HuH-7.5 (cell line): ENCODE results near the gene LIN52.
A peak's percentile ranks its signal among the peaks of the same experiment; 100 is the strongest.

Experiments used
- DNase-seq: peaks from one replicate; pipeline ENCODE4 v3.0.0; 2011; ENCODE audit warnings: low spot score

LIN52 gene

GRCh38 chr14:74084277-74085046, at the start of gene LIN52, which contains the start of gene ALDH6A1:
Gene LIN52, plus strand, starts transcription at chr14:74084956. Its CDS starts 19 bp downstream, at chr14:74084975.
Gene ALDH6A1, minus strand, starts transcription at chr14:74084453. Its CDS starts 59 bp downstream, at chr14:74084394.
- DNase-seq: peak; percentile 92

- DNase-seq: no peak
Observed at GRCh38 chr14:74035556-74035955, 49.2 kb upstream of the LIN52 start.

- peak; percentile 30 for DNase-seq
Observed at GRCh38 chr14:74038020-74038859, 46.5 kb upstream of the LIN52 start.

GRCh38 chr14:74042296-74042695, 42.5 kb upstream of the LIN52 start:
- DNase-seq: no peak

GRCh38 chr14:74045522-74045921, 39.2 kb upstream of the LIN52 start:
- DNase-seq: no peak

- DNase-seq: no peak
Observed at GRCh38 chr14:74048281-74048680, 36.5 kb upstream of the LIN52 start.

- no peak for DNase-seq
Observed at GRCh38 chr14:74049876-74050495, 34.8 kb upstream of the LIN52 start.

GRCh38 chr14:74062809-74063150, 22.0 kb upstream of the LIN52 start:
- no peak for DNase-seq

GRCh38 chr14:74064426-74064825, 20.3 kb upstream of the LIN52 start:
- no peak for DNase-seq

- DNase-seq: no peak
Observed at GRCh38 chr14:74064883-74065282, 19.9 kb upstream of the LIN52 start.

- DNase-seq: no peak
Observed at GRCh38 chr14:74065746-74066575, 18.8 kb upstream of the LIN52 start.

- no peak for DNase-seq
Observed at GRCh38 chr14:74077401-74077800, 7.4 kb upstream of the LIN52 start.

GRCh38 chr14:74080820-74081460, 3.8 kb upstream of the LIN52 start:
- no peak for DNase-seq

GRCh38 chr14:74081491-74081890, 3.3 kb upstream of the LIN52 start:
- DNase-seq: no peak

- DNase-seq: no peak
Observed at GRCh38 chr14:74083161-74083560, 1.6 kb upstream of the LIN52 start.

- no peak for DNase-seq
Observed at GRCh38 chr14:74083784-74084276, 926 bp upstream of the LIN52 start.

GRCh38 chr14:74085047-74085637, 386 bp downstream of the LIN52 start:
- no peak for DNase-seq

GRCh38 chr14:74085828-74086227, 1.1 kb downstream of the LIN52 start:
- no peak for DNase-seq

GRCh38 chr14:74089251-74090020, 4.7 kb downstream of the LIN52 start:
- no peak for DNase-seq

- DNase-seq: no peak
Observed at GRCh38 chr14:74105381-74105780, 20.6 kb downstream of the LIN52 start.
